CD4-positive, CD25-positive, alpha-beta regulatory T cell (primary cell): ENCODE data around the gene ST6GAL1. TPM values are rescaled to one million over a fixed set of nuclear protein-coding genes. Genes with fewer than 3 reads are reported as not detected.
"Not testable (repeated sequence)": the region's sequence is repeated elsewhere in the genome, so short reads cannot be mapped to it uniquely, and the experiment has no call there.

Experiments used
- ATAC-seq, 2 donors: fragments of 150-1000 bp; cut with Tn5 transposase; one replicate each; pipeline ENCODE4 v1.10.0; 2021; ENCODE audit warnings: low read depth in 2 of 2, moderate number of reproducible peaks in 2 of 2, moderate library complexity in 1 of 2
- DNase-seq, 3 donors: peaks; one replicate each; pipeline versions ENCODE4 v3.0.0 to v3.0.0-alpha.2; 2012 to 2022; ENCODE audit warnings: mixed read lengths in 1 of 3
- H3K27ac ChIP-seq: one replicate; pipeline ENCODE4 v1.7.0; 2013; ENCODE audit warnings: mild to moderate bottlenecking, low read length; ENCODE audit not compliant: insufficient read depth, poor library complexity, severe bottlenecking
- H3K27me3 ChIP-seq: one replicate; pipeline ENCODE4 v1.7.0; 2013; ENCODE audit warnings: low read length; ENCODE audit not compliant: control insufficient read depth, insufficient read depth
- H3K36me3 ChIP-seq: one replicate; pipeline ENCODE4 v1.7.0; 2013; ENCODE audit warnings: mild to moderate bottlenecking, low read length, moderate library complexity; ENCODE audit not compliant: control insufficient read depth, insufficient read depth
- H3K4me1 ChIP-seq: 2 replicates; pipeline ENCODE4 v1.7.0; 2013; ENCODE audit warnings: mild to moderate bottlenecking, low read length; ENCODE audit not compliant: insufficient read depth, control insufficient read depth, poor library complexity, severe bottlenecking
- H3K4me3 ChIP-seq: one replicate; pipeline ENCODE4 v1.7.0; 2013; ENCODE audit warnings: low read depth, mild to moderate bottlenecking, low read length, moderate library complexity
- H3K9me3 ChIP-seq, 2 experiments: 1 replicate in 1 of 2; 2 replicates in 1 of 2; pipeline ENCODE4 v1.7.0; 2013; ENCODE audit warnings: low read length in 2 of 2, mild to moderate bottlenecking in 1 of 2, moderate library complexity in 1 of 2; ENCODE audit not compliant: control insufficient read depth in 2 of 2
- H3K27ac Mint-ChIP-seq, 3 donors: one replicate each; pipeline ENCODE4 v1.8.0; 2020 to 2022; ENCODE audit warnings: mild to moderate bottlenecking in 3 of 3, mixed read lengths in 3 of 3, moderate library complexity in 2 of 3
- H3K27me3 Mint-ChIP-seq: one replicate; pipeline ENCODE4 v1.8.0; 2022; ENCODE audit warnings: mild to moderate bottlenecking, mixed read lengths
- H3K36me3 Mint-ChIP-seq: one replicate; pipeline ENCODE4 v1.8.0; 2020; ENCODE audit warnings: mixed read lengths
- H3K4me1 Mint-ChIP-seq, 4 donors: one replicate each; pipeline ENCODE4 v1.8.0; 2020 to 2022; ENCODE audit warnings: mixed read lengths in 4 of 4, mild to moderate bottlenecking in 1 of 4
- H3K4me3 Mint-ChIP-seq, 4 donors: one replicate each; pipeline ENCODE4 v1.8.0; 2020 to 2022; ENCODE audit warnings: mild to moderate bottlenecking in 4 of 4, mixed read lengths in 4 of 4, moderate library complexity in 3 of 4
- H3K9me3 Mint-ChIP-seq, 7 donors: one replicate each; pipeline ENCODE4 v1.8.0; 2020 to 2022; ENCODE audit warnings: mixed read lengths in 7 of 7, mild to moderate bottlenecking in 3 of 7, moderate library complexity in 2 of 7
- polyA plus RNA-seq, 4 donors: library from polyadenylated mRNA; unstranded; fragments of 300-500 nt; fragmentation: Illumina TruSeq; gene quantifications; one replicate each; pipeline ENCODE4 v1.2.3, GENCODE V29; 2021
- total RNA-seq: library from RNA; stranded (reverse); gene quantifications from one replicate; pipeline ENCODE4 v1.2.3, GENCODE V29; 2022

Gene ST6GAL1
- total and polyA plus RNA-seq, 5 donors from 2014 or later = 125 to 184 (median 159) TPM

GRCh38 chr3:186902154-186902553 is 28.2 kb upstream of the ST6GAL1 start:
- peaks cover 16% of the 10 kb centered on the region for H3K4me1 ChIP-seq
- no peaks in the 10 kb centered on the region for H3K27me3 Mint-ChIP-seq
- H3K36me3 ChIP-seq = no peaks in the 10 kb centered on the region
- H3K4me3 ChIP-seq = no peak overlapping the region
- H3K4me1 Mint-ChIP-seq = peaks cover 16 to 48% (median 22%) of the 10 kb centered on the region in 4 donors
- no peak overlapping the region for H3K27ac ChIP-seq
- no peak overlapping the region for H3K27ac Mint-ChIP-seq
- peaks cover 21% of the 10 kb centered on the region for H3K36me3 Mint-ChIP-seq
- H3K9me3 ChIP-seq = peaks cover 5 to 9% of the 10 kb centered on the region in 2 experiments
- no peak overlapping the region for H3K4me3 Mint-ChIP-seq
- ATAC-seq (no peak), DNase-seq (no peak)
- H3K9me3 Mint-ChIP-seq = peaks cover 4 to 42% (median 22%) of the 10 kb centered on the region in 7 donors
- no peaks in the 10 kb centered on the region for H3K27me3 ChIP-seq

DNA sequence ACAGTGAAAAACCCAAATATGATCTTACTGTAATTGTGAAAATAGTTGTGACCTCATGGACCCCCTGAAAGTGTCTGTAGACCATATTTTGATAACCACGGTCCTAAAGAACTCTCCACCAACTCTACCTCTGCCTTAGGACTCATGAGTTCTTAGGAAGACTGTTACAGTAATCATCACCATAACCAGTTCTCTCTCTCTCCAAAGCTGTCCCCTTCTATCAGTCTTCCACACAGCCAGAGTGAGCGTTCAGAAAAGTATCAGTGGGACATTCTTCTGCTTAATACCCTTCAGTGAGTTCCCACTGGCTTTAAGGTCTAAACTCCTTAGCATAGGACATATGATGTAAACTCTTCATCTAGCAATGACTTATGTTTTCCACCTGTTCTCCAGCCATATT is 27.6 kb upstream of the ST6GAL1 start:
- Histone ChIP-seq H3K27ac (no peak overlapping the region), H3K9me3 (peaks cover 8 to 9% of the 10 kb centered on the region in 2 experiments), H3K4me3 (no peak overlapping the region), H3K27me3 (no peaks in the 10 kb centered on the region), H3K4me1 (peaks cover 16% of the 10 kb centered on the region), H3K36me3 (no peaks in the 10 kb centered on the region)
- ATAC-seq = no peak
- Mint-ChIP-seq H3K4me3 (peak overlapping the region in 1 of 4 donors; percentile 9), H3K27me3 (no peaks in the 10 kb centered on the region), H3K27ac (peak overlapping the region in 1 of 3 donors; percentile 67), H3K36me3 (peaks cover 24% of the 10 kb centered on the region), H3K9me3 (peaks cover 4 to 47% (median 27%) of the 10 kb centered on the region in 7 donors), H3K4me1 (peaks cover 16 to 53% (median 26%) of the 10 kb centered on the region in 4 donors)
- no peak for DNase-seq

- H3K36me3 Mint-ChIP-seq = peaks cover 24% of the 10 kb centered on the region
- not testable (repeated sequence) for H3K9me3 ChIP-seq, H3K36me3 ChIP-seq
Measured at GRCh38 chr3:186903676-186904075, 26.6 kb upstream of the ST6GAL1 start.

DNA sequence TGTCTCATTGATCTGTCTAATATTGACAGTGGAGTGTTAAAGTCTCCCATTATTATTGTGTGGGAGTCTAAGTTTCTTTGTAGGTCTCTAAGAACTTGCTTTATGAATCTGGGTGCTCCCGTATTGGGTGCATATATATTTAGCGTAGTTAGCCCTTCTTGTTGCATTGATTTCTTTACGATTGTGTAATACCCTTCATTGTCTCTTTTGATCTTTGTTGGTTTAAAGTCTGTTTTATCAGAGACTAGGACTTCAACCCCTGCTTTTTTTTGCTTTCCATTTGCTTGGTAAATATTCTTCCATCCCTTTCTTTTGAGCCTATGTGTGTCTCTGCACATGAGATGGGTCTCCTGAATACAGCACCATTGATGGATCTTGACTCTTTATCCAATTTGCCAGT is 23.3 kb upstream of the ST6GAL1 start:
- Mint-ChIP-seq H3K4me1 (peaks cover 8 to 54% (median 26%) of the 10 kb centered on the region in 4 donors), H3K27ac (peak overlapping the region; percentile 64 to 94 (median 86)), H3K36me3 (peaks cover 24% of the 10 kb centered on the region), H3K9me3 (peaks cover 4 to 61% (median 36%) of the 10 kb centered on the region in 7 donors)
- ATAC-seq, H3K4me3 ChIP-seq, H3K4me3 Mint-ChIP-seq, H3K9me3 ChIP-seq, H3K27me3 Mint-ChIP-seq, H3K36me3 ChIP-seq, H3K27me3 ChIP-seq, DNase-seq, H3K27ac ChIP-seq: not testable (repeated sequence)
- H3K4me1 ChIP-seq = peaks cover 16% of the 10 kb centered on the region

More at GRCh38 chr3:186903676-186904075, 26.6 kb upstream of the ST6GAL1 start:
- H3K4me3 ChIP-seq, H3K27me3 Mint-ChIP-seq, DNase-seq, H3K27ac Mint-ChIP-seq, ATAC-seq, H3K27ac ChIP-seq, H3K27me3 ChIP-seq: not testable (repeated sequence)
- H3K9me3 Mint-ChIP-seq = peaks cover 4 to 55% (median 36%) of the 10 kb centered on the region in 7 donors
- peak overlapping the region in 1 of 4 donors; percentile 9 for H3K4me3 Mint-ChIP-seq
- H3K4me1 ChIP-seq = peaks cover 21% of the 10 kb centered on the region
- H3K4me1 Mint-ChIP-seq = peaks cover 17 to 63% (median 33%) of the 10 kb centered on the region in 4 donors

GRCh38 chr3:186909078-186909853 is 21.1 kb upstream of the ST6GAL1 start:
- H3K4me1 ChIP-seq = peaks cover 16% of the 10 kb centered on the region
- H3K4me3 ChIP-seq = peak overlapping the region; percentile 48
- ATAC-seq (peak; percentile 94 to 97), DNase-seq (peak; percentile 47 to 95 (median 83))
- Mint-ChIP-seq H3K9me3 (peaks cover 0 to 53% (median 27%) of the 10 kb centered on the region in 7 donors), H3K36me3 (peaks cover 15% of the 10 kb centered on the region), H3K4me1 (peaks cover 9 to 48% (median 26%) of the 10 kb centered on the region in 4 donors), H3K4me3 (peak overlapping the region; percentile 77 to 83 (median 80)), H3K27ac (peak overlapping the region; percentile 93 to 98 (median 94)), H3K27me3 (no peaks in the 10 kb centered on the region)
- H3K9me3 ChIP-seq = peaks cover 5 to 9% of the 10 kb centered on the region in 2 experiments
- H3K36me3 ChIP-seq = no peaks in the 10 kb centered on the region
- peak overlapping the region; percentile 68 for H3K27ac ChIP-seq
- no peaks in the 10 kb centered on the region for H3K27me3 ChIP-seq

DNA sequence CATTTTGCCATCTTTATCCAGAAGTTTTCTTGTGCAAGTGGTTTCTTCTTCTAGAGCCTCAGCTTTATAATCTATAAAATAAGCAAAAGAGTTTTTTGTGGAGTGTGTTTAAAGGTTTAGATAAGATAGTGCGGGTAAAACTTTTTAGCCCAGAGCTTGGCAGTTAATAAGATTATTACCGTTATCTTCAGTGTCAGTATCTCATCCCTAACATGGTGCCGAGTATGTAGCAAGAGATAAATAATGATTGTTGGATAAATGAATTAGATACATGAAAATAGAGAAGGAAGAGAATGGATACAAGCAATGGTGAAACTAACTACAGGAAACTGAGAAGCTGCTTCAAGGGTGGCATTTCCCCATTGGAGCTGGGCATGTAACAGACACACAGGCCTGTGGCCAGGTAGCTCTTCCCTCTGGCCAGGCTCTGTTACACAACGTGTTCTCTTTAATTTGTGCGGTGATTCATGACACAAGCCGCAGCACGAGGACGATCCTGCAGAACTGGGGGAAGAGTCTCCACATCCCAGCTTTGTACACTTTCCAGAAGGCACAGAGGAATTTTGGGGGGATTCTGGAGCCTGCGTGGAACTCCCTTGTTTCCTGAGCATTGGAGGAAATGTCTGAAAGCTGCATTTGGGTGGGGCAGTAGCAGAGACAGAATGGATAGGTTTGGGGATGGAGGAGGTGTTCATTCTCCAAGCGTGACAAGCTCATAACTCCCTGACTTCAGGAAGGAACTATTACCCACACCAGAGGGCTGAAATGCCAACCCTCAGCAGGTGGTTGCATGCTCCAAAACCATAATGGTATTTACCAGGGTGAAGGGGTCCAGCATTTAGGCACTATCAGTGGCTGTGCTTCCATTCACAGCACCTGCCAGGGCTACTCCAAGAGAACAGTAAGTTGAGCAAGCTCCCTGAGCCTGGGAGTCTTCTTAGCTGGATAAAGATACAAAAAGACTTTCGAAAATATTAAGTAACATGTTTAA is 14.2 kb upstream of the ST6GAL1 start:
- ATAC-seq (peak in 1 of 2 donors; percentile 31), DNase-seq (no peak)
- Histone ChIP-seq H3K9me3 (no peaks in the 10 kb centered on the region), H3K27ac (no peak overlapping the region), H3K27me3 (no peaks in the 10 kb centered on the region), H3K4me3 (no peak overlapping the region), H3K4me1 (no peaks in the 10 kb centered on the region), H3K36me3 (no peaks in the 10 kb centered on the region)
- no peaks in the 10 kb centered on the region for H3K27me3 Mint-ChIP-seq
- H3K9me3 Mint-ChIP-seq = peaks cover 0 to 7% (median 2%) of the 10 kb centered on the region in 7 donors
- no peak overlapping the region for H3K4me3 Mint-ChIP-seq
- H3K4me1 Mint-ChIP-seq = peaks cover 17 to 39% (median 23%) of the 10 kb centered on the region in 4 donors
- H3K27ac Mint-ChIP-seq = peak overlapping the region in 2 of 3 donors; percentile 62 to 92
- no peaks in the 10 kb centered on the region for H3K36me3 Mint-ChIP-seq

- Histone ChIP-seq H3K9me3 (no peaks in the 10 kb centered on the region), H3K36me3 (no peaks in the 10 kb centered on the region), H3K27ac (no peak overlapping the region), H3K4me3 (no peak overlapping the region), H3K4me1 (no peaks in the 10 kb centered on the region), H3K27me3 (no peaks in the 10 kb centered on the region)
- DNase-seq (no peak), ATAC-seq (no peak)
- no peaks in the 10 kb centered on the region for H3K36me3 Mint-ChIP-seq
- H3K27ac Mint-ChIP-seq = no peak overlapping the region
- no peak overlapping the region for H3K4me3 Mint-ChIP-seq
- peaks cover 0 to 5% (median 2%) of the 10 kb centered on the region in 7 donors for H3K9me3 Mint-ChIP-seq
- peaks cover 17 to 42% (median 23%) of the 10 kb centered on the region in 4 donors for H3K4me1 Mint-ChIP-seq
- no peaks in the 10 kb centered on the region for H3K27me3 Mint-ChIP-seq
Measured at GRCh38 chr3:186917512-186918312, 12.6 kb upstream of the ST6GAL1 start.
